Fibroblast of lung (primary cell): ENCODE data around the gene IGSF23. TPM values are rescaled to one million over a fixed set of nuclear protein-coding genes. Genes with fewer than 3 reads are reported as not detected.
A peak's percentile ranks its signal among the peaks of the same experiment; 100 is the strongest.

Source experiments
- DNase-seq, 2 donors: peaks; one replicate each; pipeline versions ENCODE4 v3.0.0 to v3.0.0-alpha.2; 2010; ENCODE audit warnings: low read depth in 2 of 2
- H2AFZ ChIP-seq: 2 replicates; pipeline ENCODE4 v1.5.1; 2012; ENCODE audit warnings: low read length, control low read depth, inconsistent platforms
- H3K27ac ChIP-seq: 2 replicates; pipeline ENCODE4 v1.5.1; 2011; ENCODE audit warnings: low read length, control low read depth; ENCODE audit not compliant: insufficient read depth
- H3K27me3 ChIP-seq: 2 replicates; pipeline ENCODE4 v1.5.1; 2011; ENCODE audit warnings: mild to moderate bottlenecking, low read length; ENCODE audit not compliant: control insufficient read depth, insufficient read depth
- H3K36me3 ChIP-seq: 2 replicates; pipeline ENCODE4 v1.5.1; 2011; ENCODE audit warnings: low read length; ENCODE audit not compliant: control insufficient read depth, insufficient read depth
- H3K4me1 ChIP-seq: 2 replicates; pipeline ENCODE4 v1.5.1; 2011; ENCODE audit warnings: low read length; ENCODE audit not compliant: control insufficient read depth, insufficient read depth; ENCODE audit errors: extremely low read depth
- H3K4me2 ChIP-seq: 2 replicates; pipeline ENCODE4 v1.5.1; 2011; ENCODE audit warnings: low read length, control low read depth; ENCODE audit not compliant: insufficient read depth; ENCODE audit errors: extremely low read depth
- H3K4me3 ChIP-seq, 4 experiments: fragments of 200-600 bp in 1 of 4; sonication (generic) in 1 of 4; replicated peaks in 1 of 4; 2 replicates each; pipeline ENCODE4 v1.5.1; 2011 to 2016; ENCODE audit warnings: low read length in 4 of 4, low read depth in 3 of 4, mild to moderate bottlenecking in 3 of 4, control low read depth in 2 of 4, inconsistent platforms in 1 of 4, mixed read lengths in 1 of 4; ENCODE audit not compliant: insufficient read depth in 1 of 4; ENCODE audit errors: control extremely low read depth in 1 of 4
- H3K79me2 ChIP-seq: 2 replicates; pipeline ENCODE4 v1.5.1; 2012; ENCODE audit warnings: mild to moderate bottlenecking, low read length, inconsistent platforms; ENCODE audit not compliant: control insufficient read depth, insufficient read depth
- H3K9ac ChIP-seq: 2 replicates; pipeline ENCODE4 v1.5.1; 2011; ENCODE audit warnings: mild to moderate bottlenecking, low read length, control low read depth; ENCODE audit not compliant: insufficient read depth
- H3K9me3 ChIP-seq: 2 replicates; pipeline ENCODE4 v1.5.1; 2012; ENCODE audit warnings: low read depth, low read length; ENCODE audit not compliant: control insufficient read depth, insufficient read depth
- H4K20me1 ChIP-seq: 2 replicates; pipeline ENCODE4 v1.5.1; 2011; ENCODE audit warnings: low read length; ENCODE audit not compliant: control insufficient read depth, insufficient read depth; ENCODE audit errors: extremely low read depth
- EZH2 ChIP-seq: IDR thresholded peaks from 2 replicates; pipeline ENCODE4 v1.5.1; 2012; ENCODE audit warnings: low read length, control low read depth, mild to moderate bottlenecking; ENCODE audit errors: missing control alignments
- polyA plus RNA-seq, 2 donors: library from polyadenylated mRNA; depleted of rRNA in 1 of 2; stranded (reverse) in 1 of 2; unstranded in 1 of 2; fragments of >200 nt; gene quantifications; 2 replicates each; pipeline ENCODE4 v1.2.1, GENCODE V29; 2011 to 2012; ENCODE audit warnings: missing spikeins in 1 of 2
- total RNA-seq: library from RNA; depleted of rRNA; stranded (reverse); fragments of >200 nt; gene quantifications from 2 replicates; pipeline ENCODE4 v1.2.1, GENCODE V29; 2014
- TF ChIP-seq, protein P1 (sequence below), 2 donors: IDR thresholded peaks in 1 of 2; conservative IDR thresholded peaks in 1 of 2; 1 replicate in 1 of 2; 2 replicates in 1 of 2; pipeline ENCODE4 v1.5.1; 2011 to 2012; ENCODE audit warnings: low read length in 2 of 2, control low read depth in 1 of 2, inconsistent platforms in 1 of 2, low read depth in 1 of 2, mild to moderate bottlenecking in 1 of 2

The IGSF23 gene
- total and polyA plus RNA-seq, 2 donors (not counting 1 experiment from before 2014, with no cell fraction given), result 0.33 to 1.3 TPM

DNA sequence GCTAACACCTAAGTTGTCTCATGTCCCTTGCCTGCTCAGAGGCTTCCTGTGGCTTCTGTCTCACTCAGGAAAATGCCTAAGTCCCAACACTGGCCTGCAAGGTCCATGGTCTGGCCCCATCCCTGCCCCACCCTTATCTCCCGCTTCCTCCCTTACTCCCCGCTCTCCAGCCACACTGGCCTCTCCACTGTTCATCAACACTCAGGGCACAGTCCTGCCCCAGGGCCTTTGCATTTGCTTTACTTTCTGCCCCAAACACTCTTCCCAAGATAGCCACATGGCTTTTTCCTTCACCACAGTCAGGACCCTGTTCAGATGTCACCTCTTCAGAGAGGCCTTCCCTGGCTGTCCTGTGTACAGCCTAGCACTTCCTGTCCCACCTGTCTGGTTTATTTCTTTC, 32.1 kb upstream of the IGSF23 start:
- Histone ChIP-seq H3K9me3 (no peaks in the 10 kb centered on the region), H3K36me3 (no peaks in the 10 kb centered on the region), H3K79me2 (no peaks in the 10 kb centered on the region), H3K27ac (no peak overlapping the region), H3K4me3 (no peak overlapping the region), H2AFZ (no peak overlapping the region), H4K20me1 (no peaks in the 10 kb centered on the region), H3K27me3 (no peaks in the 10 kb centered on the region), H3K4me2 (no peak overlapping the region), H3K4me1 (peaks cover 7% of the 10 kb centered on the region), H3K9ac (no peak overlapping the region)
- TF ChIP-seq EZH2, result no peak
- TF ChIP-seq, protein P1, sequence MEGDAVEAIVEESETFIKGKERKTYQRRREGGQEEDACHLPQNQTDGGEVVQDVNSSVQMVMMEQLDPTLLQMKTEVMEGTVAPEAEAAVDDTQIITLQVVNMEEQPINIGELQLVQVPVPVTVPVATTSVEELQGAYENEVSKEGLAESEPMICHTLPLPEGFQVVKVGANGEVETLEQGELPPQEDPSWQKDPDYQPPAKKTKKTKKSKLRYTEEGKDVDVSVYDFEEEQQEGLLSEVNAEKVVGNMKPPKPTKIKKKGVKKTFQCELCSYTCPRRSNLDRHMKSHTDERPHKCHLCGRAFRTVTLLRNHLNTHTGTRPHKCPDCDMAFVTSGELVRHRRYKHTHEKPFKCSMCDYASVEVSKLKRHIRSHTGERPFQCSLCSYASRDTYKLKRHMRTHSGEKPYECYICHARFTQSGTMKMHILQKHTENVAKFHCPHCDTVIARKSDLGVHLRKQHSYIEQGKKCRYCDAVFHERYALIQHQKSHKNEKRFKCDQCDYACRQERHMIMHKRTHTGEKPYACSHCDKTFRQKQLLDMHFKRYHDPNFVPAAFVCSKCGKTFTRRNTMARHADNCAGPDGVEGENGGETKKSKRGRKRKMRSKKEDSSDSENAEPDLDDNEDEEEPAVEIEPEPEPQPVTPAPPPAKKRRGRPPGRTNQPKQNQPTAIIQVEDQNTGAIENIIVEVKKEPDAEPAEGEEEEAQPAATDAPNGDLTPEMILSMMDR (conservative IDR thresholded peaks at IDR 0.05 in 1 of 2, IDR thresholded peaks at IDR 0.05 in 1 of 2; ENCODE audit: low read depth in 1 of 2, low read length in 2 of 2), result no peak
- no peak for DNase-seq

DNA sequence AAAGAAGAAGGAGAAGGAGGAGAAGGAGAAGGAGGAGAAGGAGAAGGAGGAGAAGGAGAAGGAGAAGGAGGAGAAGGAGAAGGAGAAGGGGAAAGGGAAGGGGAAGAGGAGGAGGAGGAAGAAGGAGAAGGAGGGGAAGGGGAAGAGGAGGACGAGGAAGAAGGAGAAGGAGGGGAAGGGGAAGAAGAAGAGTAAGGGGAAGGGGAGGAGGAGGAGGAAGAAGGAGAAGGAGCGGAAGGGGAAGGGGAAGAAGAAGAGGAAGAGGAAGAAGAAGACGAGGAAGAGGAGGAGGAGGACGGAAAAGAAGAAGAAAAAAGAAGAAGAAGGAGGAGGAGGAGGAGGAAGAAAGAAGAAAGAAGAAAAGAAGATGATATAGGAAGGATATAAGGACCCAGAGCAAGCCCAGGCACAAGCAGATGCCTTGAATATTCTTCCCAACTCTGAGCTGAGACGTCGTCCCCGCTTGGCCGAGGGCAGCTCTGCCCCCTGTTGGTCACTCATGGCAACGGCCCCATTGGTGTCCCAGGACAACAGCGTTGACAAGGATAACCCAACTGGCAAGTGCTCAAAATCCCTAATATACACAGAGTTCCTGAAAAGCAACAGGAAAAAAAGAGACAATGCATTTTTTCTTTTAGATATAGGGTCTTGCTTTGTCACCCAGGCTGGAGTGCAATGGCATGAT, 30.6 kb upstream of the IGSF23 start:
- Histone ChIP-seq H3K4me1 (peaks cover 16% of the 10 kb centered on the region), H4K20me1 (no peaks in the 10 kb centered on the region), H2AFZ (no peak overlapping the region), H3K9me3 (no peaks in the 10 kb centered on the region), H3K4me3 (no peak overlapping the region), H3K27ac (no peak overlapping the region), H3K79me2 (no peaks in the 10 kb centered on the region), H3K9ac (no peak overlapping the region), H3K4me2 (no peak overlapping the region), H3K36me3 (no peaks in the 10 kb centered on the region), H3K27me3 (no peaks in the 10 kb centered on the region)
- DNase-seq, result peak in 1 of 2 donors; percentile 28
- TF ChIP-seq, protein P1 (conservative IDR thresholded peaks at IDR 0.05 in 1 of 2, IDR thresholded peaks at IDR 0.05 in 1 of 2; ENCODE audit: low read depth in 1 of 2, low read length in 2 of 2), result peak; percentile 51 to 70
- no peak for TF ChIP-seq EZH2

DNA sequence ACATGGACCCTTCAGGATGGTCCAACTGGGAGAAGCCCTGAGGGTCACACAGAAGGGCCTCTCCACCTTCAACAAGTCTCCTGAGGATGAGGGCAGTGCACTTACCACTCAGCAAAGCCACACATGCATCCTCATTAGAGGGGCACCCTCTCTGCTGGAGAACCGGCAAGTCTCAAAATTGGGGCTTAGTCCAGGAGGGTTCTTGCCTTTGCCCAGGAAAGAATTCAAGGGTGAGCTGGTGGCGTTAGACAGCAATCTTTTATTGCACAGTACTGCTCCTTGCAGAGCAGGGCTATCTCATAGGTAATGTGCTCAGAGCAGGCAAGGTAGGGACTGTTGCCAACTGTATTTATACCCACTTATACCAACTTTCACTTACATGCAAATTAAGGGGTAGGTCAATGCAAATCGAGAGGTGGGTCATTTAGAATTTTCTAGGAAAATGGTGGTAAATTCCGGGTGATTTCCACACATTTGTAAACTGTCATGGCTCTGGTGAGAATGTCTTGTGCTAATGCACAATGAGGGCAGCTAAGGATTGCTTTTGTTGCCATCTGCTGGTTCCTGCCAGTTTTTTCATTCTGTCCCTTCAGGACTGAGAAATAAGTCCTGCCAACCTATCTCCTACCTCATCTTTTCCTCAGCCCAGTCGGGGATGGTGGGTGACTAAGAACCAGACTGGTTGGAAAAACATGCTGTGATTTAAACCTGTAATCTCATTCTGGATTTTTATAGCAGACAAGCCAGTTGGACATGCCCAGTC, 27.8 kb upstream of the IGSF23 start:
- Histone ChIP-seq H3K79me2 (no peaks in the 10 kb centered on the region), H3K9me3 (no peaks in the 10 kb centered on the region), H3K9ac (no peak overlapping the region), H3K4me1 (peaks cover 20% of the 10 kb centered on the region), H3K4me3 (no peak overlapping the region), H3K27me3 (no peaks in the 10 kb centered on the region), H2AFZ (no peak overlapping the region), H3K36me3 (no peaks in the 10 kb centered on the region), H3K4me2 (no peak overlapping the region), H4K20me1 (no peaks in the 10 kb centered on the region), H3K27ac (no peak overlapping the region)
- TF ChIP-seq EZH2, result no peak
- TF ChIP-seq, protein P1 (conservative IDR thresholded peaks at IDR 0.05 in 1 of 2, IDR thresholded peaks at IDR 0.05 in 1 of 2; ENCODE audit: low read depth in 1 of 2, low read length in 2 of 2), result peak in 1 of 2 donors; percentile 22
- DNase-seq, result peak; percentile 39 to 64
